OCI-LY1 (cell line): ENCODE data around the gene TUBB1.

Source experiments
- H2AFZ ChIP-seq: fragments of 200-600 bp; sonication (generic), shearing (Covaris generic); 2 replicates; pipeline ENCODE4 v1.6.0; 2014; ENCODE audit warnings: antibody characterized with exemption, mild to moderate bottlenecking, low read length
- H3F3A ChIP-seq: fragments of 200-600 bp; sonication (generic), shearing (Covaris generic); 2 replicates; pipeline ENCODE4 v1.6.0; 2014; ENCODE audit warnings: mild to moderate bottlenecking, antibody characterized with exemption, low read length, moderate library complexity; ENCODE audit not compliant: insufficient read depth
- H3K27ac ChIP-seq: fragments of 200-600 bp; sonication (generic); 2 replicates; pipeline ENCODE4 v1.5.1; 2014; ENCODE audit warnings: low read length, mixed run types, mild to moderate bottlenecking, low read depth; ENCODE audit not compliant: poor library complexity, severe bottlenecking
- H3K27me3 ChIP-seq: fragments of 200-600 bp; sonication (generic); 2 replicates; pipeline ENCODE4 v1.6.0; 2014; ENCODE audit warnings: antibody characterized with exemption, mild to moderate bottlenecking, low read length, moderate library complexity; ENCODE audit not compliant: insufficient read depth
- H3K36me3 ChIP-seq: fragments of 200-600 bp; sonication (generic); 2 replicates; pipeline ENCODE4 v1.6.1; 2014; ENCODE audit warnings: mild to moderate bottlenecking, antibody characterized with exemption, low read length, moderate library complexity, mixed read lengths; ENCODE audit not compliant: insufficient read depth
- H3K4me1 ChIP-seq: fragments of 200-600 bp; sonication (generic); 2 replicates; pipeline ENCODE4 v1.5.1; 2014; ENCODE audit warnings: mild to moderate bottlenecking, low read length, moderate library complexity; ENCODE audit not compliant: insufficient read depth, severe bottlenecking
- H3K4me2 ChIP-seq: fragments of 200-600 bp; sonication (generic), shearing (Covaris generic); 2 replicates; pipeline ENCODE4 v1.6.1; 2014; ENCODE audit warnings: low read length
- H3K4me3 ChIP-seq: fragments of 200-600 bp; sonication (generic); 2 replicates; pipeline ENCODE4 v1.5.1; 2014; ENCODE audit warnings: low read length, low read depth, mild to moderate bottlenecking, mixed read lengths; ENCODE audit not compliant: poor library complexity, severe bottlenecking
- H3K79me2 ChIP-seq: fragments of 200-600 bp; shearing (Covaris generic); 2 replicates; pipeline ENCODE4 v1.6.1; 2016; ENCODE audit warnings: mixed run types, low read length, mixed read lengths; ENCODE audit not compliant: insufficient read depth
- H3K9ac ChIP-seq: fragments of 200-600 bp; sonication (generic), shearing (Covaris generic); 2 replicates; pipeline ENCODE4 v1.6.1; 2014; ENCODE audit warnings: mild to moderate bottlenecking, low read length, mixed read lengths
- H3K9me2 ChIP-seq: fragments of 200-600 bp; sonication (generic), shearing (Covaris generic); 2 replicates; pipeline ENCODE4 v1.6.1; 2014; ENCODE audit warnings: low read depth, mild to moderate bottlenecking, low read length, mixed read lengths
- H3K9me3 ChIP-seq: fragments of 200-600 bp; shearing (Covaris generic); 2 replicates; pipeline ENCODE4 v1.6.1; 2014; ENCODE audit warnings: low read length, mixed read lengths
- H4K20me1 ChIP-seq: fragments of 200-600 bp; sonication (generic), shearing (Covaris generic); 2 replicates; pipeline ENCODE4 v1.6.0; 2016; ENCODE audit warnings: mild to moderate bottlenecking, low read length; ENCODE audit not compliant: insufficient read depth
- CTCF ChIP-seq: fragments of 200-600 bp; sonication (generic), shearing (Covaris generic); IDR thresholded peaks from 2 replicates; pipeline ENCODE4 v1.5.1; 2017; ENCODE audit warnings: mild to moderate bottlenecking, antibody characterized with exemption, low read length, moderate library complexity, mixed read lengths
- EZH2 ChIP-seq: fragments of 200-600 bp; sonication (generic), shearing (Covaris generic); IDR thresholded peaks from 2 replicates; pipeline ENCODE4 v1.8.0; 2017; ENCODE audit warnings: borderline replicate concordance, mixed run types, mild to moderate bottlenecking, antibody characterized with exemption, low read length, moderate library complexity, mixed read lengths

Gene TUBB1

GRCh38 chr20:59005523-59006166 is 13.6 kb upstream of the TUBB1 start:
- Histone ChIP-seq H3F3A (no peaks in the 10 kb centered on the region), H3K4me3 (peak overlapping the region; percentile 91), H3K9me2 (no peaks in the 10 kb centered on the region), H3K27me3 (no peaks in the 10 kb centered on the region), H4K20me1 (no peaks in the 10 kb centered on the region), H3K79me2 (no peaks in the 10 kb centered on the region), H3K9me3 (no peaks in the 10 kb centered on the region), H3K4me2 (peak overlapping the region; percentile 85), H2AFZ (no peak overlapping the region), H3K9ac (peak overlapping the region; percentile 90), H3K27ac (peak overlapping the region; percentile 91), H3K4me1 (peaks cover 61% of the 10 kb centered on the region), H3K36me3 (peaks cover 35% of the 10 kb centered on the region; the same call in 1 of the 2 replicates)
- TF ChIP-seq CTCF (no peak), EZH2 (no peak)

GRCh38 chr20:59006167-59006863 is 12.9 kb upstream of the TUBB1 start:
- no peak for TF ChIP-seq EZH2
- no peak; the same call in 1 of the 2 replicates for TF ChIP-seq CTCF
- Histone ChIP-seq H3K9ac (peak overlapping the region; percentile 90), H3K4me1 (peaks cover 63% of the 10 kb centered on the region), H4K20me1 (no peaks in the 10 kb centered on the region), H3K4me3 (peak overlapping the region; percentile 91), H3F3A (no peaks in the 10 kb centered on the region), H3K9me3 (no peaks in the 10 kb centered on the region), H3K27me3 (no peaks in the 10 kb centered on the region), H3K36me3 (peaks cover 29% of the 10 kb centered on the region; the same call in 1 of the 2 replicates), H2AFZ (no peak overlapping the region), H3K27ac (peak overlapping the region; percentile 91), H3K9me2 (no peaks in the 10 kb centered on the region), H3K4me2 (peak overlapping the region; percentile 85), H3K79me2 (no peaks in the 10 kb centered on the region)

GRCh38 chr20:59006864-59007664 is 12.2 kb upstream of the TUBB1 start, which contains the start of gene CTSZ:
Gene CTSZ (minus strand): TSS chr20:59007254. CDS start chr20:59007128, 126 bp downstream.
- Histone ChIP-seq H4K20me1 (no peaks in the 10 kb centered on the region), H3K4me2 (peak within 1 kb of the TSS; percentile 85), H3F3A (no peaks in the 10 kb centered on the region), H3K9me3 (no peaks in the 10 kb centered on the region), H3K9ac (peak within 1 kb of the TSS; percentile 90), H2AFZ (no peak within 1 kb of the TSS), H3K36me3 (peaks cover 22% of the 10 kb centered on the region; the same call in 1 of the 2 replicates), H3K27me3 (no peaks in the 10 kb centered on the region), H3K27ac (peak within 1 kb of the TSS; percentile 91), H3K4me3 (peak within 1 kb of the TSS; percentile 91), H3K79me2 (no peaks in the 10 kb centered on the region), H3K4me1 (peaks cover 63% of the 10 kb centered on the region), H3K9me2 (no peaks in the 10 kb centered on the region)
- no peak for TF ChIP-seq CTCF
- no peak for TF ChIP-seq EZH2
